Epithelial cell of alveolus of lung (primary cell): ENCODE results near the gene CSTF1. TPM values are rescaled to one million over a fixed set of nuclear protein-coding genes. Genes with fewer than 3 reads are reported as not detected.

ENCODE experiments used
- total RNA-seq: library from RNA; depleted of rRNA; stranded (reverse); fragments of >200 nt; gene quantifications from 2 replicates; pipeline ENCODE4 v1.2.1, GENCODE V29; 2015

Gene CSTF1
- total RNA-seq: 26.8 and 40.8 TPM in 2 replicates

GRCh38 chr20:56392132-56392880, at the start of gene CSTF1, which contains the start of gene AURKA:
TSS of gene CSTF1 (plus strand) at chr20:56392645. CDS start at chr20:56395553, 2,908 bp downstream.
TSS of gene AURKA (minus strand) at chr20:56392215. CDS start at chr20:56388197, 4,018 bp downstream.

DNA sequence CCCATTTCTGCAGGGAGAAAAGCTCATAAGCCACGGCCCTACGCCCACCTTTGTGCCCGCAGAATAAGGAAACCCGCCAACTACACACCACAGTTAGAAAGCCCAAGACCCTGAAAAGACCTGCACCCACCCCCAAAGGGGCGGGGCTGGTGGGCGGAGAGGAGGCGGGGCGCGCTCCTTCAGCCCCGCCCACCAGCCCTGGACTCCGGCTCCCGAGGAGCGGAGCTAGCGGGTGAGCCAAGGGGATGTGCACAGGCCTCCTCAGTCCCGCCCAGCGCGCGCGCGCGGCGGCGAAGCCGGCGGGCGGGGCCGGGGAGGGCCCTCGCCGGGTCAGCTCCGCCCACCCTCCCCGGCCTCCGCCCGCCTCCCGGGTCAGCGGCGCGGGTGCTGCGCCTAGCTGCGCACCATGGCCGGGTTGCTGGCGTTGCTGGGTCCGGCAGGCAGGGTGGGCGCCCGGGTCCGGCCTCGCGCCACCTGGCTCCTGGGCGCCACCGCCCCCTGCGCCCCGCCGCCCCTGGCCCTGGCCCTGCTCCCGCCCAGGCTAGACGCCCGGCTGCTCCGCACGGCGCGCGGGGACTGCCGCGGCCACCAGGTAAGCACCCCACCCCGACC, 33.7 kb upstream of the CSTF1 start, which contains the start of gene FAM210B:
Gene FAM210B (plus strand): TSS at position 375 of the 612 bp plus-strand sequence. CDS start 32 bp downstream, at position 407.

DNA sequence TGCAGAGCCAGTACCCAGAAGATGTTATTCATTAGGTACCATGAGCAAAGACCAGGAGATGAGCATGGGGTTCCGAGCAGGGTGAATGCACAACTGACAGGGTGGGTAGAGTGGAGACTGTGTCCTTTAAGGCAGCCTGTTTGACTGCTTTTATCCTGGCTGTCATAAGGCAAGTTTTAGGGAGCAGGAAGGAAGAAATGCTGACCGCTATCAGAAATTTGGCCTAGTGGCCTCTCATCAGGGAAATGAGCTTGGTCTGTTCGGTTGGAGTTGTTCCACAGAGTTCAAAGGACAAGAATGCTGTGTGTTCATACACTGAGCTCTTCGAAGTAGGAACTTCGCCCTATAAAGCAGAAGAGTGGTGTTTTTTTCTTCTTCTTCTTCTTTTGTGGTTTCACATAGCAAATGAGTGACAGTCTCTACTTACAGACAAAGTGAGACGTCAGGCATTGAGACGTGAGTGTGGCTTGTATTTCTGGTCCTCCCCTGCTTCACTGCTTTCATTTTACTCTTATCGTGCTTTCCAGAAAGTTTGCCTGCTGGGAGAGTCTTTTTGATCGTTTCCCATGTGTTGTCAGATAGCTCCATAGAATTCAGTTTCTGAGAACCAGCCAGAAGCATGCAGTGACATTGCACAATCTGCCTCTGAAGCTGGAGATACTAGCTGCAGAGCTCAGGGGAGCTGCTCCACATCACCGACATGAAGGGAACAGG, 19.5 kb downstream of the CSTF1 start, which contains the start of gene CASS4:
Gene CASS4 (plus strand): TSS at position 502 of the 714 bp plus-strand sequence. CDS start 199 bp downstream, at position 701.

Other genes starting within 250 kb of the CSTF1 start
- not detected in 2 replicates for gene MC3R, start 143.9 kb upstream of the CSTF1 start, total RNA-seq
- 41.8 and 49.6 TPM in 2 replicates for gene FAM210B, start 33.7 kb upstream of the CSTF1 start, total RNA-seq
- 23.8 and 38.1 TPM in 2 replicates for gene AURKA, start 430 bp upstream of the CSTF1 start, total RNA-seq
- 0.78 and 3.5 TPM in 2 replicates for gene CASS4, start 19.6 kb downstream of the CSTF1 start, total RNA-seq
- 60.9 and 68.2 TPM in 2 replicates for gene RTF2, start 76.0 kb downstream of the CSTF1 start, total RNA-seq
- gene FAM209A, start 132.1 kb downstream of the CSTF1 start, total RNA-seq: not detected in 2 replicates
- gene FAM209B, start 140.6 kb downstream of the CSTF1 start, total RNA-seq: not detected in 2 replicates
- gene TFAP2C, start 236.7 kb downstream of the CSTF1 start, total RNA-seq: 0.13 TPM in 1 of 2 replicates, not detected in the other